ENCODE measurements around the gene CTNND2. TPM values are rescaled to one million over a fixed set of nuclear protein-coding genes. Genes with fewer than 3 reads are reported as not detected.
A peak's percentile ranks its signal among the peaks of the same experiment; 100 is the strongest.

The CTNND2 gene
- polyA plus RNA-seq, 1 donor from 2014 or later, result not detected

- Mint-ChIP-seq H3K27ac (no peak overlapping the region), H3K27me3 (no peaks in the 10 kb centered on the region), H3K4me3 (no peak overlapping the region), H3K4me1 (no peaks in the 10 kb centered on the region), H3K36me3 (no peaks in the 10 kb centered on the region), H3K9me3 (peaks cover 0 to 7% (median 2%) of the 10 kb centered on the region in 3 donors)
Measured at GRCh38 chr5:11227064-11227463, 677.2 kb downstream of the CTNND2 start.

- H3K27me3 Mint-ChIP-seq, result no peaks in the 10 kb centered on the region
Measured at GRCh38 chr5:11224436-11225187, 679.6 kb downstream of the CTNND2 start.

DNA sequence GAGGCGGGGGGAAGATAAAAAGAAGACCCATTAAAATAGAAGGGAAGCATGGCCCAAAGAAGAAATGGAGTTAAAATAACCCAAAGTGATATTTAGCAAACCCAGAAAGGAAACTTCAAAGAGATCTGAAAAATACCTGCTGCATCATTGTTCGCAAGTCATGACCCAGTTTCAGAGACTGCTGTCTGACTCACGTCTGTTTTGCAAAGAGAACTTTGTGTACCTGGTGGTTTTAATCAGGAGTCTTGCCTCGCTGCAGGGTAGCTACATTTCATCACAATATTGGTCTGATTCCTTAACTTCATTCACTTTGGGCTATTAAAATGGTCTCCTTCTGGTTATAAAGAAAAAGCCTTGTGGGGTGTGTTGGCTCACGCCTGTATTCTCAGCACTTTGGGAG, 682.1 kb downstream of the CTNND2 start:
- Mint-ChIP-seq H3K36me3 (peaks cover 1% of the 10 kb centered on the region), H3K27me3 (no peaks in the 10 kb centered on the region), H3K9me3 (peaks cover 0 to 2% (median 0%) of the 10 kb centered on the region in 3 donors), H3K4me3 (no peak overlapping the region), H3K27ac (no peak overlapping the region), H3K4me1 (peaks cover 0 to 1% (median 0%) of the 10 kb centered on the region in 3 donors)

More at GRCh38 chr5:11224436-11225187, 679.6 kb downstream of the CTNND2 start:
- Mint-ChIP-seq H3K36me3 (no peaks in the 10 kb centered on the region), H3K4me1 (no peaks in the 10 kb centered on the region), H3K4me3 (no peak overlapping the region), H3K27ac (no peak overlapping the region), H3K9me3 (peaks cover 0 to 2% (median 0%) of the 10 kb centered on the region in 3 donors)

DNA sequence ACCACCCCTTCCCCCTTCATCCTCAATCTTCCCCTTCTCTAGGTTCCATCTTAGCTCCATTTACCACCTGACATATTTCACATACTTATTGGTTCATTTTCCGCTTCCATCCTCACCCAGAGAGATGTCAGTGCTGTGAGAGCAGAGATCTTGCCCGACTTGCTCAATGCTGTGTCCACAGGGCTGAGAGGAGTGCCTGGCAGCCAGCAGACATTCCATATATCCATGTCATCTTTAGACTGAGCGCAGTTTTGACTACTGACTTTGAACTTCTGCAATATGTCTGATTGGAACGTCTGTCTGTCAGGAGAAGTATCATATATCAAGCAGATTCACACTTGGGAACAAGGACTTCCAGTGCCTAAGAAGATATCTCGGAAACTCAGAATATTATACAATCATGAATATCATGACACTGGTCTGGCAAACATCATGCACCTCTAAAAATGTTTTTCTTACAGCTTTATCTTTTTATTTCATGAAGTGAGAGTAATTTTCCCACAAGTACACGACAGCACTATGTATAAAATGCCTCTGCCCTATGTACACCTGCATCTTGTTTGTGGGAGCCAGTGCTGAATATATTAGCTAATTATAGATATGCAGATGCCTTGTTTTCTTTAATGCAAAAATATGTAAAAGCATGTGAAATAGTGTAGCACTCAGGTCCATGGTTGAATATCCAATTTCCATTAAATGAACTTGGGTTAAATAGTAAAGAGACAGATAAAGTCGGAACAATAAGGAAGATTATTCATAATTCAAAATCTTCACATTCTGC, 689.2 kb downstream of the CTNND2 start:
- H3K4me1 Mint-ChIP-seq, result peaks cover 0 to 1% (median 0%) of the 10 kb centered on the region in 3 donors
- H3K36me3 Mint-ChIP-seq, result peaks cover 4% of the 10 kb centered on the region
- peaks cover 0 to 3% (median 0%) of the 10 kb centered on the region in 3 donors for H3K9me3 Mint-ChIP-seq
- peaks cover 1% of the 10 kb centered on the region for H3K27me3 Mint-ChIP-seq
- H3K4me3 Mint-ChIP-seq, result no peak overlapping the region
- H3K27ac Mint-ChIP-seq, result no peak overlapping the region

DNA sequence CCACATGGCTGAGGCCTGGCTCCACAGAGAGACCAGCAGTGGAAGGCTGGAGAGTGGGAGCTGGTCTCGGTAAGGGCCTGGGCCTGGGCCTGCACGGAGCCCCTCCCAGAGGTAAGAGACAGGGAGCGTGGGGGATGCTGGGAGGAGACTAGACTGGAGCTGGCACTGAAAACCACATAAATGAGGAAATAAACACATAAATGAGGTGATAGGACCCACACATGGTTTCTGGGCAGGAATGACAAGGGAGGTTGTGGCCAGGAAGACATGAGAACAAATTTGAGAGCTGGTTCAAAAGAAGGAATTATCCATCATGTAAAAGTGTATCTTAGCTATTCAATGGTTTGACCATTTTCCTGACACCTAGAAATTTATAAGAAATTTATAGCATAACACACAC, 691.5 kb downstream of the CTNND2 start:
- Mint-ChIP-seq H3K4me3 (no peak overlapping the region), H3K27ac (no peak overlapping the region), H3K9me3 (peaks cover 0 to 3% (median 0%) of the 10 kb centered on the region in 3 donors), H3K4me1 (no peaks in the 10 kb centered on the region), H3K27me3 (peaks cover 1% of the 10 kb centered on the region), H3K36me3 (peaks cover 3% of the 10 kb centered on the region)

DNA sequence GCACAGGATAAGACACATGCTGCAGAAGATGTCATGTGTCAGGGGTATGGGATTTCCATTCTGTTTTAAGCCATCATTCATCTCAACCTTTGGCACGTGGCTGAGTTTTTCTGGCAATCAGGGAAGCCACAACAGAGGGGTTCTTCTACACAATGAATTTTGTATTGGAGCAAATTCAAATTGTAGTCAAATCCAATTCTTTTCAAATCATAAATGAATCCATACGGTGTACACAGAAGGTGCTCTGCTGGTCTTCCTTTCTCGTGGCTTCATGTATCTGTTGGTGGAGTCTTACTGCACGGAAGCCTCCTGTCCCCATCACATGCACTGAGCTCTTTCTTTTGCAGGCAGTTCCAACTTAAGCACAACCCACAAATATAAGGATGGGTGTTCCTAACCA, 706.5 kb downstream of the CTNND2 start:
- Mint-ChIP-seq H3K27ac (no peak overlapping the region), H3K36me3 (no peaks in the 10 kb centered on the region), H3K4me3 (no peak overlapping the region), H3K27me3 (no peaks in the 10 kb centered on the region), H3K4me1 (no peaks in the 10 kb centered on the region), H3K9me3 (no peaks in the 10 kb centered on the region)

- H3K36me3 Mint-ChIP-seq, result peaks cover 1% of the 10 kb centered on the region
- H3K4me3 Mint-ChIP-seq, result no peak overlapping the region
- H3K9me3 Mint-ChIP-seq, result peaks cover 0 to 2% (median 0%) of the 10 kb centered on the region in 3 donors
- no peaks in the 10 kb centered on the region for H3K27me3 Mint-ChIP-seq
- H3K4me1 Mint-ChIP-seq, result no peaks in the 10 kb centered on the region
- no peak overlapping the region for H3K27ac Mint-ChIP-seq
Measured at GRCh38 chr5:11191673-11192072, 712.6 kb downstream of the CTNND2 start.

DNA sequence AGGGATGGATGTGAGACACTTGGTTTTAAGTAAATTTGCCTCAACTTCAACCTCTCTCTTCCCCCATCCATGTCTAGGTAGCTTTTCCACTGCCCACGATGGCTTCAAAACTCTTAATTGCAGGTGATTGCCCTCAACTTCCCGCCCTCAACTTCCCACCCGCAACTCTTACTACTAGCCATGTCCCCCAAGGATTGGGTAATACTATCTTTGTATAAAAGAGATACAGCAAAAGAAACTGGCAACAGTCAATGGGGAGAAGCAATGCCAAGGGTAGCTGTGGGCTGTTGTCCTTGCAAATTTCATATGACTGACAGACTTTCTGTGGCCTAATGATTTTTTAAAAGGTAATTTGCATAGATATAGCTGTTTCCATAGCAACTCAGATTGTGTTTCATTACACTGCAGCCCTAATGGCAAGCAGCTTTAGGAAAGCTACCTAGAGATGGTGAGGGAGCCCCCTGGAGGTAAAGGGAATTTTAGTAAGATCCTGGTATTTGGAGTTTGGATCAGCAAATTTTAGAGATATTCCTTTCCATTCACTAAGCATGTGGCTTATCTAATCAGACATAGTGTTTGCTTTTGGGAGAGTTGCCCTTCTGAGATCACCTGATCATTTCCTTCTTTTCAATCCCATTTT, 721.7 kb downstream of the CTNND2 start:
- H3K9me3 Mint-ChIP-seq, result peaks cover 0 to 2% (median 0%) of the 10 kb centered on the region in 3 donors
- H3K36me3 Mint-ChIP-seq, result no peaks in the 10 kb centered on the region
- H3K4me3 Mint-ChIP-seq, result no peak overlapping the region
- peaks cover 10% of the 10 kb centered on the region for H3K27me3 Mint-ChIP-seq
- H3K27ac Mint-ChIP-seq, result no peak overlapping the region
- peaks cover 0 to 6% (median 0%) of the 10 kb centered on the region in 3 donors for H3K4me1 Mint-ChIP-seq

DNA sequence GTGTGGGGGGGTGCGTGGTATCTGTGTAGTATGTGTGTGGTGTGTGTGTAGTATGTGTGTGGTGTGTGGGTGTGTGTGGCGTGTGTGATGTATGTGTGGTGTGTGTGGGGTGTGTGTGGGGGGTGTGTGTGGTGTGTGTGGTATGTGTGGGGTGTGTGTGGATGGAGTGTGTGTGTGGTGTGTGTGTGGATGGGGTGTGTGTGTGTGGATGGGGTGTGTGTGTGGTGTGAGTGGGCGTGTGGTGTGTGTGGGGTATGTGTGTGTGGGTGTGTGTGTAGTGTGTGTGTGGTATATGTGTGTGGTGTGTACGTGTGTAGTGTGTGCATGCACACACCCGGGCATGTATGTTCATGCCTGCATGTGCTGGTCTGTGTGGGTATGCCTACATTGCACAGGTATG, 722.3 kb downstream of the CTNND2 start:
- Mint-ChIP-seq H3K9me3 (no peaks in the 10 kb centered on the region), H3K27ac (no peak overlapping the region), H3K4me1 (peaks cover 0 to 6% (median 0%) of the 10 kb centered on the region in 3 donors), H3K27me3 (peaks cover 10% of the 10 kb centered on the region), H3K36me3 (no peaks in the 10 kb centered on the region), H3K4me3 (no peak overlapping the region)

DNA sequence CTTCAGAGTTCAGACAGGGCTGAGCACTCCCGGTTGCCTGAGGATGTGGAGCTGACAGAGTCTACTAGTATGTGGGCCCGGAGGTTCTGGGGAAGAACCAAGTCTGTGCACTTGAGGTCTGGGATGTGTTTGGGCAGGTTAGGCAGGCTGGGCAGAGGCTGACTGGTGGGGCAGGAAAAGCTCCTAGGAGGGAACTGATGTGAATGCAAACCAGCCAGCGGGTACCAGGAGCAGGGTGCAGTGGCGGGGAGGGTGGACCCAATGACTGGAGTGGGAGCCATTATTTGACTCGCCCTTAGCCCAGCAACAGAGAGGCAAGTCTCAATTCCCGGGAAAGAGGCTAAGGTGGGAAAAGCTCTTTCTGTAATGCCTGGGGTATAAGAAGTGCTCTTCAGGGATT, 723.4 kb downstream of the CTNND2 start:
- Mint-ChIP-seq H3K36me3 (no peaks in the 10 kb centered on the region), H3K4me1 (peaks cover 0 to 6% (median 0%) of the 10 kb centered on the region in 3 donors), H3K27ac (peak overlapping the region in 1 of 3 donors; percentile 22), H3K4me3 (no peak overlapping the region), H3K9me3 (no peaks in the 10 kb centered on the region), H3K27me3 (peaks cover 10% of the 10 kb centered on the region)

DNA sequence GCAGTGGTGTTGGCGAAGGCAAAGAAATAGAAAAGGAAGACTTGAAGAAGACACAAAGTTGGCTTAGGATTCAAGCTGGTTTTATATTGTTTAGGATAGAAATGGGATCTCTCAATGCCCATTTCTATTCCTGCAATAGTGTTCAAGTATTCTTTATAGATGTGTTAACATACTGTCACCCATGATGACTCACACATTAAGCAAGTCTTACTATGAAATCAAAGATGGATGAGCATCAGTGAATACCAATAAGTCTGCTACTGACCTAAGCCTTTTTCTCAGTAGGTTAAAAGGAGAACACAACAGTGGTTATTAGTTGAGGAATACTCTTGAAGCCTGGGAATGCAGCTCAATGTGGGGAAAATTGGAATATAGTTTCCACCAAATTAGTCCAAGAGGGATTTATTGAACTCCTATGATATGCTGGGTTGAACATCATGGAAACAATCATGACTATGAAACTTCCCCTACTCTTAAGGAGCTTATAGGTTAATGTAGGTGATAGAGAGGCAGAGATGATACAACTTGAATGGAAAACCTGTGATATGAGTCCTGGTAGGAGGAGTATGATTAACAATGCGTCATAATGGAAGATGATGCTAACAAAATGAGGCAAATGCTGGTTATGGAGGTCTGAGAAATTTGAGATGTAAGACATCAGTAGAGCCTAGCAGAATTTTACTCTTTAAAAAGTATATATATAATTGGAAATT, 726.1 kb downstream of the CTNND2 start:
- Mint-ChIP-seq H3K4me1 (peaks cover 0 to 5% (median 1%) of the 10 kb centered on the region in 3 donors), H3K27ac (no peak overlapping the region), H3K27me3 (peaks cover 6% of the 10 kb centered on the region), H3K36me3 (no peaks in the 10 kb centered on the region), H3K4me3 (no peak overlapping the region), H3K9me3 (no peaks in the 10 kb centered on the region)

GRCh38 chr5:11174591-11174990, 729.7 kb downstream of the CTNND2 start:
- H3K27ac Mint-ChIP-seq, result no peak overlapping the region
- H3K36me3 Mint-ChIP-seq, result no peaks in the 10 kb centered on the region
- H3K27me3 Mint-ChIP-seq, result peaks cover 7% of the 10 kb centered on the region
- no peaks in the 10 kb centered on the region for H3K9me3 Mint-ChIP-seq
- H3K4me3 Mint-ChIP-seq, result no peak overlapping the region
- peaks cover 0 to 4% (median 0%) of the 10 kb centered on the region in 3 donors for H3K4me1 Mint-ChIP-seq

- H3K36me3 Mint-ChIP-seq, result no peaks in the 10 kb centered on the region
- peaks cover 0 to 4% (median 0%) of the 10 kb centered on the region in 3 donors for H3K9me3 Mint-ChIP-seq
- H3K27me3 Mint-ChIP-seq, result peaks cover 7% of the 10 kb centered on the region
- peaks cover 0 to 4% (median 0%) of the 10 kb centered on the region in 3 donors for H3K4me1 Mint-ChIP-seq
- no peak overlapping the region for H3K27ac Mint-ChIP-seq
- H3K4me3 Mint-ChIP-seq, result no peak overlapping the region
Measured at GRCh38 chr5:11172484-11172883, 731.8 kb downstream of the CTNND2 start.

DNA sequence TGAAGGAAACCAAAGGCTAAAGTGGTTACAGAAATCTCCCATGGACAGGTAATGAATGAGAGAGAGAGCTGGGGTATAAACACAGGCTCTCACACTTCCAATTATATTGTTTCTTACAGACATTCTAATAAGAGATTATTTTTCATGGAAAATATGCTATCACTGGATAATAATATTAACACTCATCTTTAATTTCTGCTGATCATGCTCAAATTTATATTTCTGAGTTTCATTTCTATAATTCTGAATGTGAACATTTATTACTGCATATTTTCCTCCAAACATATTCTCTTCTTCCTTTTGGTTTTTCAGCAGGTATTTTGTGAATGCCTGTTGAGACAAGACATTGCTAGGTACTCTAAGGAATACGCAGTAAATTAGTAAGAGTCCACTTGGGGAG, 733.0 kb downstream of the CTNND2 start:
- Mint-ChIP-seq H3K27me3 (peaks cover 7% of the 10 kb centered on the region), H3K4me3 (no peak overlapping the region), H3K4me1 (peaks cover 0 to 4% (median 0%) of the 10 kb centered on the region in 3 donors), H3K9me3 (peaks cover 0 to 4% (median 0%) of the 10 kb centered on the region in 3 donors), H3K27ac (no peak overlapping the region), H3K36me3 (no peaks in the 10 kb centered on the region)
